AG04449 (cell line): Measurements from ENCODE around the gene ARFGAP1.
"Not testable (repeated sequence)": the region's sequence is repeated elsewhere in the genome, so short reads cannot be mapped to it uniquely, and the experiment has no call there.

Experiments used
- CTCF ChIA-PET: fragments of 350-600 bp; formaldehyde crosslinking; extraction: SDS; loops from one replicate; lab custom pipeline; 2021; ENCODE audit warnings: antibody characterized with exemption; lab: Yijun Ruan, JAX
- POLR2A ChIA-PET: fragments of 400-600, 350-600 bp; formaldehyde crosslinking; extraction: SDS; loops from one replicate; lab custom pipeline; 2020; ENCODE audit warnings: antibody characterized with exemption, inconsistent platforms; lab: Yijun Ruan, JAX
- DNase-seq: peaks from one replicate; pipeline ENCODE4 v3.0.0-alpha.2; 2010; ENCODE audit warnings: low read depth, low spot score
- H3K4me3 ChIP-seq: 2 replicates; pipeline ENCODE4 v1.5.1; 2011; ENCODE audit warnings: low read depth, mild to moderate bottlenecking, control low read depth, low read length
- CTCF ChIP-seq: IDR thresholded peaks from one replicate; pipeline ENCODE4 v1.5.1; 2011; ENCODE audit warnings: mild to moderate bottlenecking, moderate library complexity, low read length, control low read depth, inconsistent platforms; ENCODE audit not compliant: insufficient read depth; ENCODE audit errors: missing control alignments

The ARFGAP1 gene

GRCh38 chr20:63298731-63299312 lies 26.2 kb downstream of the ARFGAP1 start:
- ChIA-PET POLR2A (no interaction called here), CTCF (interaction anchor here (1.0 to 2.3 kb wide), 3 partner anchors 11 to 75 kb away, joined by 3 to 21 read pairs (median 6); no protein-coding TSS in a partner anchor)
- no peak for TF ChIP-seq CTCF
- DNase-seq = no peak
- H3K4me3 ChIP-seq = no peak overlapping the region

DNA sequence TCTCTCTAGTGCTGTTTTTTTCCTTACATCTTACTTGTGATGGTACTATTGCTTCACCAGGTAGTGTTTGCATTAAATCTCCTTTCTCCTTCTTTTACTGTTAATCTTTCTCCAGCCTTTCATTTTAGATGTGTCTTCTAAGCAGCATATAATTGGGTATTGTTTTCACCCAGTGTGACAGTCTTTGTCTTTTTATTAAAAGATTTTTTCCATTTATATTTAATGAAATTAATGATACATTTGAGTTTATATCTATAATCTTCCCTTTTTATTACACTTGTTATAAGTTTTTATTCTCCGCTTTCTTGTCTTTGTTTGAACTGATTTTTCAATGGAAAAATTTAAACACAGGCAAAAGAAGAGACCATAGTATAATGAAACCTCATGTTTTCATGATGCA lies 29.1 kb downstream of the ARFGAP1 start:
- ChIA-PET POLR2A (no interaction called here), CTCF (interaction anchor here (1.2 to 1.3 kb wide), 2 partner anchors 9 to 79 kb away, joined by 4 to 5 read pairs; no protein-coding TSS in a partner anchor)
- H3K4me3 ChIP-seq = no peak overlapping the region
- DNase-seq = no peak
- TF ChIP-seq CTCF = no peak

GRCh38 chr20:63303095-63303666 lies 30.6 kb downstream of the ARFGAP1 start:
- CTCF ChIA-PET = interaction anchor here (0.9 kb wide), 1 partner anchor 12 kb away, joined by 3 read pairs; no protein-coding TSS in a partner anchor
- H3K4me3 ChIP-seq = no peak overlapping the region
- TF ChIP-seq CTCF = no peak
- POLR2A ChIA-PET = no interaction called here
- DNase-seq = no peak

GRCh38 chr20:63305393-63305792 lies 32.8 kb downstream of the ARFGAP1 start:
- POLR2A ChIA-PET = no interaction called here
- DNase-seq = no peak
- TF ChIP-seq CTCF = no peak
- H3K4me3 ChIP-seq = no peak overlapping the region
- CTCF ChIA-PET = no interaction called here

GRCh38 chr20:63305933-63306672 lies 33.5 kb downstream of the ARFGAP1 start:
- CTCF ChIA-PET, H3K4me3 ChIP-seq, DNase-seq, POLR2A ChIA-PET: not testable (repeated sequence)

GRCh38 chr20:63306673-63307537 lies 34.3 kb downstream of the ARFGAP1 start:
- H3K4me3 ChIP-seq = no peak overlapping the region
- POLR2A ChIA-PET = no interaction called here
- DNase-seq = no peak
- CTCF ChIA-PET = interaction anchor here (4.8 kb wide), 1 partner anchor 75 kb away, joined by 79 read pairs; no protein-coding TSS in a partner anchor
- TF ChIP-seq CTCF = no peak
